C4-2B (cell line): ENCODE data around the gene GSK3B.

Experiments used
- H3K27ac ChIP-seq: fragments of 450-650 bp; 2 replicates; pipeline ENCODE4 v1.5.1; 2017
- ZFX ChIP-seq: fragments of 450-650 bp; IDR thresholded peaks from 2 replicates; pipeline ENCODE4 v1.6.1; 2017
- TF ChIP-seq, protein P1 (sequence below): fragments of 450-650 bp; conservative IDR thresholded peaks from 2 replicates; pipeline ENCODE4 v1.5.1; 2017; ENCODE audit warnings: mild to moderate bottlenecking

GSK3B gene

DNA sequence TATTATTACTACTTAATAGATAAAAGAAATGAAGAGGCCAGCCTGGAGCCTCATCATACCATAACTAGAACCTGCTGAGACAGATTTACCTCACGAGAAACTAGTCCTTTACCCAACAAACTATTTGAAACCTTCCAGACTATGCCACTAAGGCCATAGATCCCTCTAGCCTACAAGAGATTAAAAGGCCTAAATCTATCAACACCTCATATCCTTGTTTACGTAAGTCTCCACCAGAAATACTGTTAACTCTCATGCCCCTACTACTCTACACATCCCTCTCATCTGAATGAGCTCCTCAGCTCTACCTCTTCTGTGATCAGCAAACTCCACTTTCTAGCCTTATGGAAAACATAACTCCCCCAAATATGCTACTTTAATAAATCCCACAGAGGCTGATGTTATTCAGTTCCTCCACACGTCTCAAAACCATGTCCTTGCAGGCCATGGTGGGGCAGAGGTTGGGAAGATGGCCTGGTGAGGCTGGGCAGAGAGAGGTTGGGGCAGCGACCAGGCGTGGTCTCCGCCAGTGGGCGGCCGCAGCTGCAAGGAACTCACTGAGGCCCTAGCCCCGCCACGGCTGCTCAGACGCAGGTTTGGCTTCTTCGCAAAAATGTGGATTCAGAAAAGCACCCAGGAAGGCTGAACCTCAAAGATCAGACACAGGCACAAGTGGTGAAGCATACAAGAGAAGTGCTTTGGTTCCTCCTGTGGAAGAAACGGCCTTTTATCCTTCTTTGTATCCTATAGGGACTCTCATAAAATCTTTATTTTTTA is 65.8 kb downstream of the GSK3B start:
- H3K27ac ChIP-seq = no peak overlapping the region
- TF ChIP-seq, protein P1, sequence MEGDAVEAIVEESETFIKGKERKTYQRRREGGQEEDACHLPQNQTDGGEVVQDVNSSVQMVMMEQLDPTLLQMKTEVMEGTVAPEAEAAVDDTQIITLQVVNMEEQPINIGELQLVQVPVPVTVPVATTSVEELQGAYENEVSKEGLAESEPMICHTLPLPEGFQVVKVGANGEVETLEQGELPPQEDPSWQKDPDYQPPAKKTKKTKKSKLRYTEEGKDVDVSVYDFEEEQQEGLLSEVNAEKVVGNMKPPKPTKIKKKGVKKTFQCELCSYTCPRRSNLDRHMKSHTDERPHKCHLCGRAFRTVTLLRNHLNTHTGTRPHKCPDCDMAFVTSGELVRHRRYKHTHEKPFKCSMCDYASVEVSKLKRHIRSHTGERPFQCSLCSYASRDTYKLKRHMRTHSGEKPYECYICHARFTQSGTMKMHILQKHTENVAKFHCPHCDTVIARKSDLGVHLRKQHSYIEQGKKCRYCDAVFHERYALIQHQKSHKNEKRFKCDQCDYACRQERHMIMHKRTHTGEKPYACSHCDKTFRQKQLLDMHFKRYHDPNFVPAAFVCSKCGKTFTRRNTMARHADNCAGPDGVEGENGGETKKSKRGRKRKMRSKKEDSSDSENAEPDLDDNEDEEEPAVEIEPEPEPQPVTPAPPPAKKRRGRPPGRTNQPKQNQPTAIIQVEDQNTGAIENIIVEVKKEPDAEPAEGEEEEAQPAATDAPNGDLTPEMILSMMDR = no peak
- no peak for TF ChIP-seq ZFX

DNA sequence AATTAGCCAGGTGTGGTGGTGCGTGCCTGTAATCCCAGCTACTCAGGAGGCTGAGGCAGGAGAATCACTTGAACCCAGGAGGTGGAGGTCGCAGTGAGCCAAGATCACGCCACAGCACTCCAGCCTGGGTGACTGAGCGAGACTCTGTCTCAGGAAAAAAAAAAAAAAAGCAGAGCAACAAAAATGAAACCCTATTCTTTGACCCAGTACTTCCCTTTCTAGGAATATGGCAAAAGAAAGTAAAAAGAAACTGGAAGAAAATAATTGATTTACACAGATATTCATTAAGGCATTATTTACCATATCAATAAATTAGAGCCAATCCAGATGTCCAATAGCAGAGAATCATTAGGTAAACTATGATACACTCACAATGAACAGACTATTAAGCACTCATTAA is 67.0 kb downstream of the GSK3B start:
- TF ChIP-seq, protein P1 = no peak
- no peak for TF ChIP-seq ZFX
- no peak overlapping the region for H3K27ac ChIP-seq

DNA sequence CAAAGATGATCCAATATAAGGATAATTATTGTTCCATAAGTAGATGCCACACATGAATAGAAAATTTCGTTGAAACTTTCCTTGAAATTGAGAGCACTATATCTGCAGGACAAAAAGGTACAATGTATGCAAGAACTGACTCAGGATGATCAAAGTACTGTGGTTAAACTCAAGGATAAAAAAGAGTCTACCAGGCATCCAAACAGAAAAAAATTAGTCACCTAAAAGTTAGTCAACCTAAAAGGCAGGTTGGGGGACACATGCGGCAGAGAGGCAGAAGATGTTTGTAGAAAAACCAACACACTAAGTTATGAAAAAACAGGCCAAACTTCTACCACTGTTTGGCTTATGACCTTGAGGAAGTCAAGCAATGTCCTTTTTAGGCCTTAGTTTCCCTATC is 68.7 kb downstream of the GSK3B start:
- H3K27ac ChIP-seq = no peak overlapping the region

DNA sequence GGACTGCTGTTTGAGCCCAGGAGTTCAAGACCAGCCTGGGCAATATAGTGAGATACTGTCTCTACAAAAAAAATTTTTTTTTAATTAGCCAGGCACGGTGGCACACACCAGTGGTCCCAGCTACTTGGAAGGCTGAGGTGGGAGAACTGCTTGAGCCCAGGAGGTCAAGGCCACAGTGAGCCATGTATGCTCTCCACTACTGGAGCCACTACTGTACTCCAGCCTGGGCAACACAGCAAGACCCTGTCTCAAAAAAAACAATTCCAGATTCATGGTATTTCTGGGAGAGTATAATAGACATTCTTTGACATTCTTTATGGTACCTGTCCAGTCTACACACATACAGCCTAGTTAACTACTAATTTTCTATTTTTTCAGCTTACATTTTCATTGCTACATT is 70.1 kb downstream of the GSK3B start:
- TF ChIP-seq, protein P1 = no peak
- no peak for TF ChIP-seq ZFX
- no peak overlapping the region for H3K27ac ChIP-seq

More for the DNA sequence above, 68.7 kb downstream of the GSK3B start:
- TF ChIP-seq, protein P1 = no peak
- TF ChIP-seq ZFX = no peak

DNA sequence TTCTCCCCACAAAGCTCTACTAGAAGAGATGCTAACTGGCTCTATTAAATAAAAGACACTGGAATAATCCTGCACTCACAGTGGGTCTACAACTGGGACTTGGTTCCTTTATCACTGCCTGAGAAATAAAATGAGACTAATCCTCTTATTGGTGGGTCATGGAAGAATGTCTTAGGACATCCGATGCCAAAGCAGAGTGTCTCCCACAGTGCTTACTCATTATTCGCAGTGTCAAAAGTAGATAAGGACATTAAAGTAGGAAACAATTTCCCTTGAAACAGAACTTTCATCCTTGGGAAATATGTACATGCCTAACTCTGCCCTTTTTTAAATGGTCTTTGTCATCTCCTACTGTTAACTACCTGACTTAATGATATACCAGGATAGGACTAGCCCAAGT is 71.5 kb downstream of the GSK3B start:
- no peak for TF ChIP-seq ZFX
- TF ChIP-seq, protein P1 = no peak
- H3K27ac ChIP-seq = no peak overlapping the region

DNA sequence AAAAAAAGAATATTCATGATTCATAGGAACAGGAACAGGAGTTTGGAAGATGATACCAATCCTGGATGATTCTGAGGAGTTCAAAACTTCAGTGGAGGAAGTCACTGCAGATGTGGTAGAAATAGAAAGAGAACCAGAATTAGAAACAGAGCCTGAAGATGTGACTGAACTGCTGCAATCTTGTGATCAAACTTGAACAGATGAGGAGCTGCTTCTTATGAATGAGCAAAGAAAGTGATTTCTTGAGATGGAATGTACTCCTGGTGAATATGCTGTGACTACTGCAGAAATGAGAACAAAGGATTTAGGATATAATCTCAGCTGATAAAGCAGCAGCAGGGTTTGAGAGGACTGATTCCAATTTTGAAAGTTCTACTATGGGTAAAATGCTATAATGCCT is 72.7 kb downstream of the GSK3B start:
- TF ChIP-seq, protein P1 = no peak
- no peak for TF ChIP-seq ZFX
- no peak overlapping the region for H3K27ac ChIP-seq

DNA sequence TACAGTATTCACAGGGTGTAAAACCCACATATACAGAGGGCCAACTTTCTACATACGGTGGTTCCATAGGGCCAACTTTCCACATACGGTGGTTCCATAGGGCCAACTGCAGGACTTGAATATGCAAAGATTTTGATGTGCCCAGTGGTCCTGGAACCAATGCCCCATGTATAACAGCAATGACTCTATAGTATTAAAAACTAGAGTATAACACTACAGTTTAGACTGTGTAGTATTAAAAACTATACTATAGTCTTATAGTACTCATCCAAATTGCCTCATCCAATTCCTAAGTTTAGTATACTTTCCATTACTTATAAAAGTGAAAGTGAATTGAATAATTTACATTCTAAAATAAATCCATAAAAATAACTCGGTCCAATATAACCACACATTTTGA is 75.9 kb downstream of the GSK3B start:
- no peak overlapping the region for H3K27ac ChIP-seq
- TF ChIP-seq, protein P1 = no peak
- no peak for TF ChIP-seq ZFX
